Pancreas (tissue), 10 donors: ENCODE results near the gene RNF130. TPM values are rescaled to one million over a fixed set of nuclear protein-coding genes. Genes with fewer than 3 reads are reported as not detected.

Source experiments
- ATAC-seq, 4 donors: fragments of 200-7000 bp; cut with Tn5 transposase; one replicate each; pipeline versions ENCODE4 v1.8.0 to v1.9.1; 2020; ENCODE audit warnings: mild to moderate bottlenecking in 4 of 4, moderate library complexity in 4 of 4
- DNase-seq, 6 donors: peaks; one replicate each; pipeline ENCODE4 v3.0.0-alpha.2; 2020
- FAIRE-seq: peaks from 2 replicates; lab custom pipeline; 2012; peaks lifted over from hg19 to GRCh38; lab: Jason Lieb, UNC
- H3K27ac ChIP-seq, 4 donors: fragments of 200-600 bp; sonication (generic); 1 replicate in 3 of 4; 2 replicates in 1 of 4; pipeline versions ENCODE4 v1.5.0 to v1.8.0; 2020
- H3K27me3 ChIP-seq, 4 donors: fragments of 200-600 bp; one replicate each; pipeline ENCODE4 v1.8.0; 2021
- H3K36me3 ChIP-seq, 3 donors: fragments of 200-600 bp; sonication (generic) in 1 of 3; one replicate each; pipeline versions ENCODE4 v1.5.0 to v1.8.0; 2020 to 2021
- H3K4me1 ChIP-seq, 3 donors: fragments of 200-600 bp; one replicate each; pipeline ENCODE4 v1.8.0; 2021
- H3K4me3 ChIP-seq, 4 donors: fragments of 200-600 bp; sonication (generic) in 2 of 4; one replicate each; pipeline versions ENCODE4 v1.5.0 to v1.8.0; 2020 to 2021
- H3K9me3 ChIP-seq, 4 donors: fragments of 200-600 bp; one replicate each; pipeline ENCODE4 v1.8.0; 2021
- CTCF ChIP-seq, 4 donors: fragments of 200-600 bp; sonication (generic) in 3 of 4; IDR thresholded peaks; one replicate each; pipeline versions ENCODE4 v1.5.0 to v1.8.0; 2021; ENCODE audit warnings: antibody characterized with exemption in 4 of 4
- WGBS, 2 donors: extraction: QIAGEN DNeasy Blood & Tissue Kit; methylation state at CpG; one replicate each; pipeline ENCODE4 v1.1.7; 2013; 5-methylcytosine and 5-hydroxymethylcytosine counted together
- intact Hi-C, 3 donors: fragments of 100-400 bp; cut with DNase I; formaldehyde crosslinking; loops; one replicate each; pipeline versions ENCODE4 v1.11.1 to v1.14.2; 2022
- polyA plus RNA-seq, 2 donors: library from polyadenylated mRNA; stranded (reverse); fragments of 200-250 nt; gene quantifications; one replicate each; pipeline ENCODE4 v1.2.3, GENCODE V29; 2013
- total RNA-seq, 6 donors: library from RNA; stranded (reverse); fragmentation: NEBNext Ultra II Directional in 4 of 6; extraction: Animal tissue kit (Norgen Biotek cat#: 25700) in 4 of 6; gene quantifications; one replicate each; pipeline versions ENCODE4 v1.2.1 to v1.2.4, GENCODE V29; 2021 to 2023
- donor health status: healthy with polysubstance abuse.
- donor health status: DM: no; HTN: no; CAD: no; lungs with moderate emphysema.
- donor health status: DM: no; HTN: no; CAD: no.
- donor health status: control.
- donor health status: control.
- donor health status: Bipolar disorder and iron deficiency.
- donor health status: DM: yes; HTN: yes; CAD: no.
- donor health status: DM: no; HTN: no; CAD: no.
- donor health status: DM: no; HTN: no; CAD: no.
- donor health status: DM: yes; HTN: yes; CAD: no.

The RNF130 gene
- total and polyA plus RNA-seq, 8 donors = 21.4 to 57.8 (median 37.8) TPM

DNA sequence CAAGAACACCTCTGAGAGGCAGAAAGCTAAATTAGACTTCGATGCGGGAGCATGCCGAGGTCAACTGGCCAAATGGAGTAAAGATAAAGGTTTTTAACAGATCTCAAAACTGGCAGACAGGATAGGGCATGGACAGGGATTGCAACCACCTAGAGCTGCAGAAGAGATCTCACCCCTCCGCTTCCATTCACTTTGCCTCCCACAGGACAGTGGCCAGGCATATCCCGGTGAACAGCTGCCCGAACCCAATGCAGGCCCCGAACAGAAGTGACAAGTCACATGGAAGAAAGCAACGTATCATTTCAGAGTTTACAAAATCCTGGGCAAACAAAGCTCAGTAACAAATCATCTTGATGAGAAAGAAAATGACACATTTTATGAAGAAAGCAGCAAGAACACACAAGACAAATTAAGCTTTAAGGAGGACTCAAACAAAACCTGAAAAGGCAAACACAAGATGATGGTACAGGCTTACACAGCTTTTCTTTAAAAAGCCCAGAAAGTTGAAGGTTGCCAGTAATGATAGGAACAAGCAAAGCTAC lies 18.4 kb downstream of the RNF130 start:
- no peaks in the 10 kb centered on the region for H3K36me3 ChIP-seq
- no peaks in the 10 kb centered on the region for H3K9me3 ChIP-seq
- intact Hi-C loops = loop anchor here in 1 of 3 donors (10.0 kb wide), 1 partner anchor 48 kb away; no protein-coding TSS in a partner anchor
- H3K27ac ChIP-seq = no peak overlapping the region
- FAIRE-seq (no peak), ATAC-seq (peak in 1 of 4 donors; percentile 15), DNase-seq (no peak)
- WGBS, 2 donors = 54 to 60% methylated on average over 8 of the region's 8 CpGs
- peaks cover 14 to 20% (median 19%) of the 10 kb centered on the region in 3 donors for H3K4me1 ChIP-seq
- no peak overlapping the region for H3K4me3 ChIP-seq
- no peak for TF ChIP-seq CTCF (IDR thresholded peaks at IDR 0.05)
- no peaks in the 10 kb centered on the region for H3K27me3 ChIP-seq

DNA sequence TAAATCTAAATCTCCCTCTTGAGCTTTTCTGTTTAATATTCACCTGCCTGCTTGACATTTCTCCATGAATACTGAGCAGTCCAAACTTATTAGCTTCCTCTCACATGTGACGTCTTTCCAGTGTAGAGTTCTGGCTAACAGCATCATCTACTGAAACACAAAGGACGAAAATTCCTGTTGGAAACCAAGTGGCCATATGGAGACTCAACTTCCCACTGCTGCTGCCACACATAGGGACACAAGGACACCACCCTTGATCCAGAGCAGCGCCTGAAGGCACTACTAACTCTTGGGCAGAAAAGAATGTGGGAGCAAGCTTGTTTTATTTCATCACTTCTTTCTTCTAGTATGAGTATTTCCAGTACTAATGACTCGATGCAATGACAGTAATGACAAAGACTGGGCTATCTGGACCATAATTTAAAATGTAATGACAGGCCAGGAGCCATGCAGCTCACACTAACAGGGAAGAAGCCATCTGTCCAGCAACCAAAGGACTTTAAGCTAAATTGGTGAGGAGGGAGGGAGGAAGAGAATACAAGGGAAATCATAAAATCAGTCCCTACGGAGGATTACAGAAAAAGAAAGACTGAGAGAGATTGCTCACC lies 19.2 kb downstream of the RNF130 start:
- H3K4me1 ChIP-seq = peaks cover 22 to 28% (median 27%) of the 10 kb centered on the region in 3 donors
- no peak for ATAC-seq
- DNase-seq = no peak
- intact Hi-C loops = loop anchor here in 1 of 3 donors (10.0 kb wide), 1 partner anchor 48 kb away; no protein-coding TSS in a partner anchor
- WGBS, 2 donors = 91 to 92% methylated on average over 5 of the region's 5 CpGs
- H3K36me3 ChIP-seq = no peaks in the 10 kb centered on the region
- no peak overlapping the region for H3K27ac ChIP-seq
- H3K27me3 ChIP-seq = no peaks in the 10 kb centered on the region
- no peak for TF ChIP-seq CTCF (IDR thresholded peaks at IDR 0.05)
- H3K4me3 ChIP-seq = no peak overlapping the region
- FAIRE-seq = no peak
- H3K9me3 ChIP-seq = no peaks in the 10 kb centered on the region

DNA sequence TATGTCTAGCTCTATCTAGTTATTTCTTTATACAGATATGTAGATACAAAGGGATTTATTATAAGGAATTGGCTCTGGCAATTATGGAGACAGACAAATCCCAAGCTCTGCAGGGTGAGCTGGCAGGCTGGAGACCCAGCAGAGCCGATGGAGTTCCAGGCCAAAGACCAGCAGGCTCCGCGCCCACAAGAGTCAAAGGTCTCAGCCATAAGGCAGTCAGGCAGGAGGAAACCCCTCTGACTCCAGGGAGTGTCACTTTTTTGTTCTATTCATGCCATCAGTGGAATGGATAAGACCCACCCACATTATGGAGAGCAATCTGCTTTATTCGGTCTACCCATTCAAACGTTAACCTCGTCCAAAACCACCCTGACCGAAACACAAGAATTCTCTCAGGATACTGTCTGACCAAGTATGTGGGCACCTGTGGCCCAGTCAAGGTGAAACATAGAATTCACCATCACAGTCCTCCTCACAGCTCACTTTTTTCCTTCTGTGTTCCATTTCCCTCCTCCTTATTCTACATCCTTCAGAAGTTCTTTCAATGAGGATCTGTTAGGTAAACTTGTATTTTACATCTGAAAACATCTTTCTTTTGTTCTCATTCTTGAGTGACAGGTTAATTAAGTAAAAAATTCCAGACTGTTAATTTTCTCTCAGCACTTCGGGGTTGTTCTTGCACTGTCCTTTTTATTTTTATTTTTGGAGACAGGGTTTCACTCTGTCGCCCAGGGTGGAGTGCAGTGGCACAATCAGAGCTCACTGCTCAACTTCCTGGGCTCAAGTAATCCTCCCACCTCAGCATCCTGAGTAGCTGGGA lies 21.2 kb downstream of the RNF130 start:
- FAIRE-seq (no peak), DNase-seq (no peak), ATAC-seq (no peak)
- Histone ChIP-seq H3K36me3 (no peaks in the 10 kb centered on the region), H3K4me3 (no peak overlapping the region), H3K9me3 (no peaks in the 10 kb centered on the region), H3K27ac (peak overlapping the region in 2 of 4 donors; percentile 56 to 73), H3K27me3 (no peaks in the 10 kb centered on the region), H3K4me1 (peaks cover 22 to 33% (median 31%) of the 10 kb centered on the region in 3 donors)
- intact Hi-C loops = loop anchor here in 1 of 3 donors (10.0 kb wide), 1 partner anchor 46 kb away; no protein-coding TSS in a partner anchor
- no peak for TF ChIP-seq CTCF (IDR thresholded peaks at IDR 0.05)
- 76 to 85% methylated on average over 9 of the region's 9 CpGs for WGBS, 2 donors

DNA sequence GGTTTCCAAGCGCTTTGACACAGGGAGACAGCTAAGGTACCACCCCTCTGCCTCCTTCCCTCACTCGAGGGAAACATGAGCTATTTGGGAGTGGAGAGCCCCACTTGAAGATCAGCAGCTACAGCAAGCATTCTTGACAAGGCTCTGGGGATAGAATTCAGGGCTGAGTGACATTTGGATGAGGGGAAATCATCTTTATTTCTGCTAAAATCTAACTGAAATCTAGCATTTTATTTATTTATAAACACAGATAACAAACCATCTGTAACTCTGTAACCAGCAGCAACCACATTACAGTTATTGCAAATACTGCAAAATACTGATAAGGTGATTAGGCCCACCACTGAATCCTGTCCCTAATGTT lies 22.4 kb downstream of the RNF130 start:
- no peak for DNase-seq
- Histone ChIP-seq H3K27ac (peak overlapping the region; percentile 54 to 73 (median 57)), H3K4me1 (peaks cover 22 to 33% (median 31%) of the 10 kb centered on the region in 3 donors), H3K9me3 (no peaks in the 10 kb centered on the region), H3K27me3 (no peaks in the 10 kb centered on the region), H3K4me3 (no peak overlapping the region), H3K36me3 (no peaks in the 10 kb centered on the region)
- 30 to 34% methylated on average over 2 of the region's 2 CpGs for WGBS, 2 donors
- peak in 3 of 4 donors; percentile 27 to 47 (median 41) for ATAC-seq
- FAIRE-seq = no peak
- intact Hi-C loops = no loop called here
- TF ChIP-seq CTCF (IDR thresholded peaks at IDR 0.05) = no peak
